OCI-LY7 (cell line): ENCODE data around the gene MYLK.

Experiments
- CTCF ChIP-seq: fragments of 200-600 bp; sonication (generic); conservative IDR thresholded peaks from 2 replicates; pipeline ENCODE4 v1.5.1; 2014; ENCODE audit warnings: mild to moderate bottlenecking, antibody characterized with exemption, low read length, moderate library complexity, mixed read lengths
- EZH2phosphoT487 ChIP-seq: fragments of 200-600 bp; sonication (generic); IDR thresholded peaks from 2 replicates; pipeline ENCODE4 v1.6.1; 2018; ENCODE audit warnings: low read depth, borderline replicate concordance, mild to moderate bottlenecking, mixed run types, antibody characterized with exemption, low read length, moderate library complexity, mixed read lengths

- no peak for TF ChIP-seq CTCF
- no peak for TF ChIP-seq EZH2phosphoT487
These were observed 170.9 kb downstream of the MYLK start for GRCh38 chr3:123713211-123713610.
